ENCODE data around the gene OR6J1. TPM values are rescaled to one million over a fixed set of nuclear protein-coding genes. Genes with fewer than 3 reads are reported as not detected.

The OR6J1 gene
- total RNA-seq, 1 donor from 2014 or later = not detected

DNA sequence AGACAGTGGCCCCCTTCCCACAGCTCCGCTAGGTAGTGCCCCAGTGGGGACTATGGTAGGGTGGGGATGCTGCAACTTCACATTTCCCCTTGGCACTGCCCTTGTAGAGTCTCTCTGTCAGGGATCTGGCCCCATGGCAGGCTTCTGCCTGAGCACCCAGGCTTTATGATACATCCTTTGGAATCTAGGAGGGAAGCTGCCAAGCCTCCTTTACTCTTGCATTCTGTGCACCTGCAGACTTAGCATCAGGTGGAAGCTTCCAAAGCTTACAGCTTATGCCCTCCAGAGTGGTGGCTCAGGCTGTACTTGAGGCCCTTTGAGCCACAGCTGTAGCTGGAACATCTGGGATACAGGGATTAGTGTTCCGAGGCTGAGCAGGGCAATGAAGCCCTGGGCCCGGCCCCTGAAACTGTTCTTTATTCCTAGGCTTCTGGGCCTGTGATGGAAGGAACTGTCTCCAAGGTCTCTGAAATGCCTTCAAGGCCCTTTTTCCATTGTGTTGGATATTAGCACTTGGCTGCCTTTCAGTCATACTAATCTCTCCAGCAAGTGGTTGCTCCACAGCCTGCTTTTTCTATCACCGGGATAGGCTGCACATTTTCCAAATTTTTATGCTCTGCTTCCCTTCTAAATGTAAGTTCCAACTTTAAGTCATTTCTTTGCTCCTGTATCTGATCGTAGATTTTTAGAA, 22.2 kb upstream of the OR6J1 start:
- H3K27ac ChIP-seq = no peak overlapping the region
- H3K4me1 ChIP-seq = no peaks in the 10 kb centered on the region
- H3K4me3 ChIP-seq = no peak overlapping the region
- no peaks in the 10 kb centered on the region for H3K9me3 ChIP-seq
- TF ChIP-seq, protein P1, sequence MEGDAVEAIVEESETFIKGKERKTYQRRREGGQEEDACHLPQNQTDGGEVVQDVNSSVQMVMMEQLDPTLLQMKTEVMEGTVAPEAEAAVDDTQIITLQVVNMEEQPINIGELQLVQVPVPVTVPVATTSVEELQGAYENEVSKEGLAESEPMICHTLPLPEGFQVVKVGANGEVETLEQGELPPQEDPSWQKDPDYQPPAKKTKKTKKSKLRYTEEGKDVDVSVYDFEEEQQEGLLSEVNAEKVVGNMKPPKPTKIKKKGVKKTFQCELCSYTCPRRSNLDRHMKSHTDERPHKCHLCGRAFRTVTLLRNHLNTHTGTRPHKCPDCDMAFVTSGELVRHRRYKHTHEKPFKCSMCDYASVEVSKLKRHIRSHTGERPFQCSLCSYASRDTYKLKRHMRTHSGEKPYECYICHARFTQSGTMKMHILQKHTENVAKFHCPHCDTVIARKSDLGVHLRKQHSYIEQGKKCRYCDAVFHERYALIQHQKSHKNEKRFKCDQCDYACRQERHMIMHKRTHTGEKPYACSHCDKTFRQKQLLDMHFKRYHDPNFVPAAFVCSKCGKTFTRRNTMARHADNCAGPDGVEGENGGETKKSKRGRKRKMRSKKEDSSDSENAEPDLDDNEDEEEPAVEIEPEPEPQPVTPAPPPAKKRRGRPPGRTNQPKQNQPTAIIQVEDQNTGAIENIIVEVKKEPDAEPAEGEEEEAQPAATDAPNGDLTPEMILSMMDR (IDR thresholded peaks at IDR 0.05) = no peak
- no peaks in the 10 kb centered on the region for H3K27me3 ChIP-seq
- intact Hi-C loops (cut with DNase I) = no loop called here
- no peak for DNase-seq (ENCODE audit: low spot score in 2 of 2)
- no peaks in the 10 kb centered on the region for H3K36me3 ChIP-seq

DNA sequence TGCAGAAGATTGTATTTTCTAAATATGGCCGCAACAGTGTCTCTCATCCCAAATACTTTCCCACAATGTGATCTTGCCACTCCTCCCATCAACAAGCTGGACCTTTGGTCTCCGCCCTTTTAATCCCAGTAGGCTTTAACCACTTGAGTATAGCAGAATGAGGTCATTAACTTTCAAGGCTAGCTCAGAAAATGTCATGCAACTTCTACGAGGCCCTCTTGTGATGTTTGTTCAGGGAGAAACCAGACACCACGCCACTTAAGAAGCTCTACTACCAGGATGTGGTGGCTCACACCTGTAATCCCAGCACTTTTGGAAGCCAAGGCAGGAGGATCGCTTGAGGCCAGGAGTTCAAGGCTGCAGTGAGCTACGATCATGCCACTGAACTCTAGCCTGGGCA, 20.1 kb upstream of the OR6J1 start:
- Histone ChIP-seq H3K27me3 (no peaks in the 10 kb centered on the region), H3K36me3 (no peaks in the 10 kb centered on the region), H3K9me3 (no peaks in the 10 kb centered on the region), H3K4me1 (no peaks in the 10 kb centered on the region), H3K27ac (no peak overlapping the region), H3K4me3 (no peak overlapping the region)
- intact Hi-C loops (cut with DNase I) = no loop called here
- no peak for DNase-seq (ENCODE audit: low spot score in 2 of 2)
- TF ChIP-seq, protein P1 (IDR thresholded peaks at IDR 0.05) = no peak

DNA sequence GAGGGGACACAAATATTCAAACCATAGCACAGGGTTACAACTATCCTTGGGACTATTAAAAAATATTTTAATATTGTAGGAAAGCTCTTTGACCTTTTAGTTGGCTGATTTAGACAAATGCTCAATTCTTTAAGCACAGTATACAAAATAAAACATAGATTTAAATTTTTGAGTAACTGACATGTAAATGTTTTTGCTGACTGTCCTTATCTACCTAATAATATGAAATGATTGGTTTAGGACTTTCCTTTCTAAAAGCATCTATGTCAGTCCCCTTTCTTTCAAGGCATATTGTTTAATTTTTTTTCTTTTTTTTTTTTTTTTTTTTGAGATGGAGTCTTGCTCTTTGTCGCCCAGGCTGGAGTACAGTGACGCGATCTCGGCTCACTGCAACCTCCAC, 16.5 kb upstream of the OR6J1 start:
- Histone ChIP-seq H3K36me3 (no peaks in the 10 kb centered on the region), H3K27me3 (no peaks in the 10 kb centered on the region), H3K4me3 (no peak overlapping the region), H3K4me1 (no peaks in the 10 kb centered on the region), H3K27ac (no peak overlapping the region), H3K9me3 (no peaks in the 10 kb centered on the region)
- intact Hi-C loops (cut with DNase I) = no loop called here
- no peak for DNase-seq (ENCODE audit: low spot score in 2 of 2)
- TF ChIP-seq, protein P1 (IDR thresholded peaks at IDR 0.05) = no peak

DNA sequence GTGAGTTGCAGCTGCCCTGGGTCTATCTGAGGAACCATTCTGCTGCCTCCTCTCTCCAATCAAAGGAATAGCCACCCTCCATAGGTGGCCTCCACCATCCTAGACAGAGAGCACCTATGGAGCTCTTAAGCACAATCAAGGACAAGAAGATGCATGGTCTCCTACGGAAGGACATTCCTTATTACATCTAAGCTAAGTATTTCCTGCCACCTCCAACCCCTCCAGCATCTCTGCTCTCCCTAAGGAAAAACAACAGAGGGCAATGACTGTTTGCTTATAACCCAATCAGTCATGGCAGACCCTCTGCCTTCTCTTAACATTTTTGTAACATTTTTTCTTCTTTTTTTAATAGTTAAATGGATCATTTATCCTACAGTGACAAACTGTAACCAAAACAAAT, 14.8 kb upstream of the OR6J1 start:
- intact Hi-C loops (cut with DNase I) = loop anchor here (10.0 kb wide), 1 partner anchor 274 kb away; no protein-coding TSS in a partner anchor
- TF ChIP-seq, protein P1 (IDR thresholded peaks at IDR 0.05) = no peak
- Histone ChIP-seq H3K9me3 (no peaks in the 10 kb centered on the region), H3K4me1 (no peaks in the 10 kb centered on the region), H3K4me3 (no peak overlapping the region), H3K27me3 (no peaks in the 10 kb centered on the region), H3K36me3 (no peaks in the 10 kb centered on the region), H3K27ac (no peak overlapping the region)
- DNase-seq (ENCODE audit: low spot score in 2 of 2) = no peak

DNA sequence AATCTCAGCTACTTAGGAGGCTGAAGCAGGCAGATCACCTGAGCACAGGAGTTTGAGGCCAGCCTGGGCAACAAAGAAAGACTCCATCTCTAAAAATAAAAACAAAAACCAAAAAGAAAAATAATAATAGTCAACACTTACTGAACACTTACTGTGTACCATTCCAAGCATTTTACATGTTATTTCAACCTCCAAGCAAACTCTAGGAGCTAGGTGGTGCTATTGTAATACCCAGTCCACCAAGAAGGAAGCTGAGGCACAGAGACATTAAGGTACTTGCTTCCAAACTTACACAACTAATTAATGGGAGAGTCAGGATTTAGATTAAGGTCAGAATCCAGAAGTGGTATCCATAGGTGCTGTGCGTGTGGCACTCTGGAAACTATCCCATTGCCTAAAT, 13.7 kb upstream of the OR6J1 start:
- TF ChIP-seq, protein P1 (IDR thresholded peaks at IDR 0.05) = peak in 2 of 3 experiments; percentile 21 to 34
- H3K4me3 ChIP-seq = no peak overlapping the region
- H3K4me1 ChIP-seq = peaks cover 0 to 2% of the 10 kb centered on the region in 2 donors
- H3K27me3 ChIP-seq = no peaks in the 10 kb centered on the region
- H3K9me3 ChIP-seq = no peaks in the 10 kb centered on the region
- no peaks in the 10 kb centered on the region for H3K36me3 ChIP-seq
- intact Hi-C loops (cut with DNase I) = loop anchor here (10.0 kb wide), 1 partner anchor 273 kb away; no protein-coding TSS in a partner anchor
- DNase-seq (ENCODE audit: low spot score in 2 of 2) = no peak
- no peak overlapping the region for H3K27ac ChIP-seq

Data from ascending aorta (tissue), 2 donors.